ENCODE data around the gene RAET1G. TPM values are rescaled to one million over a fixed set of nuclear protein-coding genes. Genes with fewer than 3 reads are reported as not detected.
"Not testable (repeated sequence)": the region's sequence is repeated elsewhere in the genome, so short reads cannot be mapped to it uniquely, and the experiment has no call there.

RAET1G gene
- total and polyA plus RNA-seq, 11 donors = 0.22 to 1.9 (median 0.25) TPM; not detected in 8

- Histone ChIP-seq H3K4me3 (no peak overlapping the region), H3K9me3 (no peaks in the 10 kb centered on the region), H3K4me1 (peaks cover 0 to 28% (median 14%) of the 10 kb centered on the region in 12 donors), H3K36me3 (no peaks in the 10 kb centered on the region), H3K27ac (no peak overlapping the region), H3K27me3 (peaks cover 17 to 77% (median 44%) of the 10 kb centered on the region in 9 donors)
- ATAC-seq = no peak
- WGBS, 4 donors = 62 to 77% (median 71%) methylated on average over 6 of the region's 6 CpGs
- intact Hi-C loops (cut with DNase I) = loop anchor here in 1 of 10 donors (10.0 kb wide), 1 partner anchor 53 kb away; no protein-coding TSS in a partner anchor
- TF ChIP-seq POLR2A (IDR thresholded peaks at IDR 0.05) (no peak), CTCF (IDR thresholded peaks at IDR 0.05) (peak in 3 of 12 donors; percentile 11 to 20 (median 14))
- DNase-seq = no peak
Observed at GRCh38 chr6:149961728-149962425, 39.0 kb upstream of the RAET1G start.

GRCh38 chr6:149960488-149960887 lies 37.6 kb upstream of the RAET1G start:
- Histone ChIP-seq H3K27me3 (peaks cover 22 to 80% (median 53%) of the 10 kb centered on the region in 9 donors), H3K4me1 (peaks cover 0 to 27% (median 14%) of the 10 kb centered on the region in 12 donors), H3K4me3 (no peak overlapping the region), H3K36me3 (no peaks in the 10 kb centered on the region), H3K9me3 (no peaks in the 10 kb centered on the region), H3K27ac (no peak overlapping the region)
- ATAC-seq (no peak), DNase-seq (no peak)
- no peak for TF ChIP-seq CTCF (IDR thresholded peaks at IDR 0.05)
- TF ChIP-seq POLR2A (IDR thresholded peaks at IDR 0.05) = no peak
- intact Hi-C loops (cut with DNase I) = loop anchor here in 1 of 10 donors (10.0 kb wide), 1 partner anchor 54 kb away; no protein-coding TSS in a partner anchor
- WGBS, 4 donors = 77 to 88% (median 83%) methylated on average over 6 of the region's 6 CpGs

DNA sequence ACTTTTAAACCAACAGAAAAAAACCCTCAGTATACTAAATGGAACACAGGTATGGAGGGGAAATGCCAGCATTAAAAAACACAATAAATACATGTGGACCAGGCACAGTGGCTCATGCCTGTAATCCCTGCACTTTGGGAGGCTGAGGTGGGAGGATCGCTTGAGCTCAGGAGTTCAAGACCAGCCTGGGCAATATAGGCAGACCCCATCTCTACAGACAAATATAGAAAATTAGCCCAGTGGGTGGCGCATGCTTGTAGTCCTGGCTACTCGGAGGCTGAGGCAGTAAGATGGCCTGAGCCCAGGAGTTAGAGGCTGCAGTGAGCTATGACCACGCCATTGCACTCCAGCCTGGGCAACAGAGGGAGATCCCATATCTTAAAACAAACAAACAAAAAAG lies 36.9 kb upstream of the RAET1G start:
- Histone ChIP-seq H3K4me1 (peaks cover 0 to 20% (median 13%) of the 10 kb centered on the region in 12 donors), H3K27me3 (peaks cover 17 to 79% (median 53%) of the 10 kb centered on the region in 9 donors)
- 82 to 92% (median 86%) methylated on average over 2 to 4 of the region's 4 CpGs for WGBS, 4 donors
- not testable (repeated sequence) for H3K36me3 ChIP-seq, H3K27ac ChIP-seq, H3K9me3 ChIP-seq, ATAC-seq, DNase-seq, H3K4me3 ChIP-seq
- intact Hi-C loops (cut with DNase I) = loop anchor here in 1 of 10 donors (10.0 kb wide), 1 partner anchor 55 kb away; no protein-coding TSS in a partner anchor

DNA sequence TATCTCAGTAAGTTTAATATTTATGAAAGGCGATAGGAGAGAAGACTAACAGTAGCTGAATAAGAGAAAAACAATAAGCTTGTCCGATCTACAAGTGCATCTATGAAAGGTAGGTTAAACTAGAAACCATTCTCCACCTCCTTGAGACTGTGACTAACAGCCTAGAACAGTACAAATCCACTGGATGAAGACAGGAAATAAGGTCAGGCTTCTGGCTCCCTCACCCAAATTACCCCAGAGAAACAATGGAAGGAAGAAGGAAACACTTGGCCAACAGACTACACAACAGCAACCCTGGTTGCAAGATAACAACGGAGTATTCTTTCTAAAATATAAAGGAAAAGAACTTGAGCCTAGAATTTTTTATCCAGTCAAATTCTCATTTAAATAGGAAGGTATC lies 35.2 kb upstream of the RAET1G start:
- H3K27ac ChIP-seq; H3K9me3 ChIP-seq; H3K36me3 ChIP-seq; intact Hi-C loops (cut with DNase I); DNase-seq; H3K4me1 ChIP-seq; H3K4me3 ChIP-seq: not testable (repeated sequence)
- WGBS, 4 donors = 40 to 56% (median 49%) methylated on average over 3 of the region's 3 CpGs
- peaks cover 9 to 78% (median 49%) of the 10 kb centered on the region in 9 donors for H3K27me3 ChIP-seq
- ATAC-seq = peak in 1 of 4 donors; percentile 64

GRCh38 chr6:149955654-149956317 lies 32.9 kb upstream of the RAET1G start:
- peaks cover 9 to 77% (median 63%) of the 10 kb centered on the region in 9 donors for H3K27me3 ChIP-seq
- intact Hi-C loops (cut with DNase I); H3K36me3 ChIP-seq; H3K27ac ChIP-seq; H3K4me1 ChIP-seq; H3K4me3 ChIP-seq; DNase-seq; H3K9me3 ChIP-seq; ATAC-seq: not testable (repeated sequence)
- WGBS, 4 donors = 44 to 55% (median 46%) methylated on average over 7 of the region's 7 CpGs

- H3K9me3 ChIP-seq; intact Hi-C loops (cut with DNase I); H3K36me3 ChIP-seq; DNase-seq; ATAC-seq; H3K4me1 ChIP-seq; H3K4me3 ChIP-seq; H3K27ac ChIP-seq: not testable (repeated sequence)
- H3K27me3 ChIP-seq = peaks cover 9 to 75% (median 67%) of the 10 kb centered on the region in 9 donors
- 28 to 42% (median 38%) methylated on average over 12 to 14 of the region's 21 CpGs for WGBS, 4 donors
Observed at GRCh38 chr6:149954984-149955653, 32.2 kb upstream of the RAET1G start.

DNA sequence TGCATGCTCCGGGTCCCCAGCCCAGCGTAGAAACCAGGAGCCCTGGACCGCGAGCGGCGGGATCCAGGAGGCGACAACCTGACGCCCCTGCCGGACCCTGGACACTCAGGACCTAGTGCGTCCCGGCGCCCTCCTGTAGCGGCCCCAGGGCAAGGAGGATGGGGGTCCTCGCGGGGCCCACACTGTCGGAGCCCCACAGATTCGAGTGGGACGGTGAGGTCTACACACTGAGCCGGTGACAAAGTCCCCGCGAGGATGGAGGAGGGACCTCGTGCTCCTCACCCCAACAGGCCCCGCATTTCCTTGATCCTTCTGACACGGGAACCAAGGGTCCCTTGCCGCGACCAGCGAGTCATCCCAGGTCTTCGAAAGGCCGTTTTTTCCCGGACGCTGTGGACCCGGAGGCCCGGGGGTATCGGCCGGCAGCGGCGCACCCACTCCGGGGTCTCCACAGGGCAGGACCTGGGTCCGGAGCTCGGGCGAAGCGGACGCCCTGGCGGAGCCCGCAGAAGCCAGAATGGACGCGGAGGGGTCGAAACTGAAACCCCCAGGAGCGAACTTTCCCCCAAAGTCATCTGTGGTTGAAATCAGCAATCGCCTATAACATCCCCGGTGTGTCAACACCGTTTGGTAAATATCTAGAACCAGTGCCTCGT lies 31.5 kb upstream of the RAET1G start:
- WGBS, 4 donors = 3 to 6% methylated on average over 34 to 38 of the region's 53 CpGs; no CpG with 5 or more reads in 2 of the 4 donors
- DNase-seq; H3K27ac ChIP-seq; intact Hi-C loops (cut with DNase I); H3K9me3 ChIP-seq; H3K36me3 ChIP-seq; H3K4me3 ChIP-seq; H3K4me1 ChIP-seq: not testable (repeated sequence)
- ATAC-seq = peak in 2 of 4 donors; percentile 22 to 51
- H3K27me3 ChIP-seq = peaks cover 9 to 78% (median 68%) of the 10 kb centered on the region in 9 donors

DNA sequence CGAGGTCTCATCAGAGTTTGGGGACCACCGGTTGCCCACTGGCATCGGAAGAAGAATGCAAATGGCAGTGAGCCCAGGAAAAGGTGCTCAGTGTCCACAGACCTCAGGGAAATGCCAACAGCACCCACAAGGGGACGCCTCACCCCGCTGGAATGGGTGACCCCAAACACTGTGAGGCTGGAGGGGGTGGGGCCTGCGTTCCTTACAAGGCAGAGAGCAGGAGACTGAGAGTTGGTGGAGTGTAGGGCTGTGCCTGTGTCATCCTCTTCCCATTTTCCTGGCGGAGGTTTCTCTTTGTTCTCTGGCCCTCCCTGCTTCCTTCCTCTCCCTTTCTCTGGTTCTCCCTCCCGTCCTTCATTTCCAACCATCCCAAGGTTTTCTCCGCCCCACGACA lies 31.0 kb upstream of the RAET1G start:
- H3K4me3 ChIP-seq; H3K9me3 ChIP-seq; DNase-seq; intact Hi-C loops (cut with DNase I); H3K27ac ChIP-seq; H3K4me1 ChIP-seq; H3K36me3 ChIP-seq: not testable (repeated sequence)
- 4 to 11% (median 8%) methylated on average over 3 to 6 of the region's 10 CpGs for WGBS, 4 donors
- ATAC-seq = peak in 3 of 4 donors; percentile 62 to 64 (median 63)
- peaks cover 9 to 81% (median 68%) of the 10 kb centered on the region in 9 donors for H3K27me3 ChIP-seq
